HG02840 (cell line): ENCODE results near the gene IGFALS.

ENCODE experiments used
- ATAC-seq: cut with Tn5 transposase; IDR thresholded peaks from one replicate; pipeline ENCODE4 v1.9.1; 2021; ENCODE audit warnings: mild to moderate bottlenecking, moderate library complexity, moderate number of reproducible peaks; ENCODE audit not compliant: unreplicated experiment, low FRiP score

Gene IGFALS

DNA sequence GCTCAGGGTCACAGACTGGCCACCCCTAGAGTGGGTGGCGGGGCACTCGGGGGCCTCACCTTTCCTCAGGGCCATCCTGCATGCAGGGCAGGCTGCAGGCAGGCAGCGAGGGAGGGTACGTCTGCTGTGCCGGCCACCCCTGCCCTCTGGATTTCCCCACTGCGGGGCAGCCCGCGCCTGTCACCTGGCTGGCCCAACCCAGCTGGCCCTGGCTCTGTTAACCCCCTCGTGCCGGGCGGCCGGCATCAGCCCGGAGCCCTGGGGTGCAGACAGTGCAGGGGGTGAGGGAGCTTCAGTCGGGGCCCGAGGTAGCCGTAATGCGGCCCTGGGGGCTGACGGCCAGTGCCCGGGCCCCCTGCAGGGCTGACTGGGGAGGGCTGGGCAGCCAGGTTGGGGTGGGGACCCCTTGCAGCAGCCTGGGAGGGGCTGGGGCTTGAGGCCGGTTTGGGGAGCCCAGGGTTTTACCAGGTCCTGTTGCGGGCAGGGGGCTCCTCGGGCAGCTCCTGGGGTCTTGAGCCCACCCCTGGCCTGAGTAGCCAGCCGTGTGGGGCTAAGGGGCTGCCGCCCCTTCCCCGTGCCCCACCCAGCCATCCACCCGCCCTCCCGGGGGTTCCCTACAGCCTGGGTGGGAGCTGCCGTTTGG is at the start of gene IGFALS:
Gene IGFALS, minus strand, starts transcription at position 128 of the 643 bp plus-strand sequence. Its CDS starts 53 bp downstream, at position 75.
- ATAC-seq = no peak

GRCh38 chr16:1839554-1839953 is 46.0 kb upstream of the IGFALS start:
- ATAC-seq = no peak

GRCh38 chr16:1834096-1834495 is 40.6 kb upstream of the IGFALS start:
- no peak for ATAC-seq

DNA sequence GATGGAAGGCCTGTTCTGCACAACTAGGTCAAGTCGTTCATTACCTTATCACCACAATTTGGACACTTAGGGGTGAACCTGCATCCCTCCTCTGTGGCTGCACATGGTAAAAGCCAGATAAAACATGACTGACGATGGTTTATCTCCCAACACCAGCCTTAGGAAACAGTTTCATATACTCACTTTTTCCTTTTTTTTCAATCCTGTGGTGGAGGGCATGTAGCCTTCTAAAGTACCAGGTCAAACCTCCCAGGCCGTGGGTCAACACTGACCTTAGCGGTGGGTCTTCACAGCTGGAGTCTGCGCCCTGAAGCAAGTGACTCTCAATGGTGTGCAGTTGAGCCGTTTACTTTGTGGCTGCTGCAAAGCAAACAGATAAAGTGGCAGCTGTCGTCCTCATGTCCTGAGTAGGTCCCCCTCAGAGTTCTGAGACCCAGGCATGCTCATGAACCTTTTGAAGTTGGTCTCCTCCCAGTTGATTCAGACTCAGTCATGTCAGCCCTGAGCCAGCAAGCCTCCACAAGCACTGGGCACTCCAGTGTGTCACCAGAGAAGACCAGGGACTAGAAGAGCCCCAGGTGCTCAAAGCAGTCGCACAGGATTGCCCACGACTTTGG is 39.4 kb upstream of the IGFALS start:
- ATAC-seq = no peak

- ATAC-seq = no peak
These were observed 37.9 kb upstream of the IGFALS start for GRCh38 chr16:1831186-1832075.

DNA sequence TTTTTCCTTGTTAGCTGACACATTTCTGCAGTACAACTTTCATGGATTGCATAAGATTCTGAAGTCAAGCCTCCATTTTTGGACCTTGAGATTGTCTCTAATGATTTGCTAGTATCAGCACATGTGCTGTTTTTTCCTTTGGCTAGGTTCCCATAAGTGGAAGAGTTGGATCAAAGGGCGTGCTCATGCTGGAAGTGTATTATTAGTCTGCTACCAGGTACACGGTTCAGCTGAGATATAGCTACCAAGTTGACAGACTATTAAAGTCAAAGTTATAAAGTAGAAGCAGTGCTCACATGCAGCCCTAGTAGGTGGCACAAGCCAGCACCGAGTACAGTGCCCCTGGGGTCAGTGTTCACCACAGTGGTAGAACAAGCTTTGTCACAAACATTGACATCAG is 36.7 kb upstream of the IGFALS start:
- ATAC-seq = no peak

- ATAC-seq = no peak
These were observed 35.3 kb upstream of the IGFALS start for GRCh38 chr16:1828645-1829410.

- peak; percentile 85 for ATAC-seq
These were observed 33.4 kb upstream of the IGFALS start, which contains the start of the genes FAHD1 and HAGH for GRCh38 chr16:1826691-1827573. TSS of gene FAHD1 (plus strand) at chr16:1827206. CDS start at chr16:1827239, 33 bp downstream. TSS of gene HAGH (minus strand) at chr16:1826825. CDS start at chr16:1826787, 38 bp downstream.

DNA sequence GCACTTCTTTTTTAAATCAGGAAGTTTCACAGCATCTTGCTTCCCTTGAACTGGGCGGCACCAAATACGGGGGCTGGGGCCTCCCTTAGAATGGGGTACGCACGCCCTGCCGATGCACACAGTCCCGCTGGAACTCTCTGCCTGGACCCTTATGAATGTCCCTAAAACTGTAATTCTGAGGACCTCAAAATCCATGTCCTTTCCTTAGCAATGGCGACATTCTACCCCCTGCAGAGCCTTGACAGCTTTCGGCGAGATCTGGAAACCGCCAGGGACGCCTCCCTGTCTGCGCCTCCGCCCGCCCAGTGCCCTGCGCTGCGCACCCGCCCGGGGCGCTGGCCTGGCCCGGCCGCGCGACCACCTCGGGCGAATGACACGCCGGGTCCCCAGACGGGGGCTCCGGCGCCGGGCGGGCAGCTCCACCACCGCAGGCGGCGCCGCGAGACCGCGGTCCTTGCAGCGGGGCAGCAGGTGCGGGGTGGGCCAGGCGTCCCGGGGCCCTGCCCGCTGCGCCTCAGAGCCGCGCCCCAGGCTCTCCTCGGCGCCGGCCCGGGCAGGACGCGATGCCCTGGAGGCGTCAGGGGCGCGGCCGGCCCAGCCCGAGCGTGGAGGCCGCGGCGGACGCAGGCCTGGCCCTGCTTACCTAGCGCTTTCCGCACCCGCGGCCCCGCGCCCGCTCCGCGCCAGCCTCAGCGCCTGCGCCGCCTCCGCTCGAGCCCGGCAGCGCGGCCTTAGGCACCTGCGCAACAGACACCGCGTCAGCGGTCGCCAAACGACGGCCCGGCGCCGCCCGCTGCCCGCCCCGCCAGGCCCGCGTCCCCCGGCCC is 32.6 kb upstream of the IGFALS start:
- peak; percentile 45 for ATAC-seq

DNA sequence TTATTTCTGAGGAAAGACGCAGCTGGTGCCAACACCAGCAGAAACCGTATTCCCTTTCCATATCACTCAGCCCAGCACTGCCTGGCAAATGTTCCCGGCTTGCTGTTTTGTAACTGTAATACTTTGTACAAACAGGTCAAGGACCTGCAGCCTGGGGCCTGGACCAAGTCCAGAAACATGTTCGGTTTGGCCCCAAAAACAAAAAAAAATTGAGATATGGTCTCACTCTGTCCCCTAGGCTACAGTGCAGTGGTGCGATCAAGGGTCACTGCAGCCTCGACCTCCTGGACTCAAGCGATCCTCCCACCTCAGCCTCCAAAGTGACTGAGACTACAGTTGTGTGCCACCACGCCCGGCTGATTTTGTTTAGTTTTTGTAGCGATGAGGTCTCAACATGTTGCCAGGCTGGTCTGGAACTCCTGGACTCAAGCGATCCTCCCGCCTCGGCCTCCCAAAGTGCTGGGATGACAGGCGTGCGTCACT is 31.9 kb upstream of the IGFALS start:
- ATAC-seq = no peak

- no peak for ATAC-seq
These were observed 30.3 kb upstream of the IGFALS start for GRCh38 chr16:1823821-1824220.

DNA sequence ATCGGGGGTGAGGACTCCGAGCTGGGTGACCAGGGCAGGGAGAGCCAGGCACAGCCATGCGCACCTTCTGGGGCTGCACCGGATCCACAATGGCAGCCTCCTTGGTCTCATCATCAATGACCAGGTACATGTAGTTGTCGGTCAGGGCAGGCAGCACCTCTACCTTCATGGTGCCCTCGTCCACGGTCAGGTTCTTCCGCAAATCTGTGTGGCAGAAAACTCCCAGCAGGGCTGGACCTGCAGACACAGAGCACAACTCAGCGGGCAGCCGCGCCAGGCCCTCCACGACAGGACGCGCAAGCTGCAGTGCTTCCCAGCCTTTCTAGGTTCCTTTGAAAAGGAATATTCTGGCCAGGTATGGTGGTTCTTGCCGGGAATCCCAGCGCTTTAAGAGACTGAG is 29.3 kb upstream of the IGFALS start:
- ATAC-seq = no peak

- no peak for ATAC-seq
These were observed 28.5 kb upstream of the IGFALS start for GRCh38 chr16:1821861-1822611.

- no peak for ATAC-seq
These were observed 27.4 kb upstream of the IGFALS start for GRCh38 chr16:1820946-1821290.

GRCh38 chr16:1820096-1820945 is 26.8 kb upstream of the IGFALS start:
- ATAC-seq = no peak

DNA sequence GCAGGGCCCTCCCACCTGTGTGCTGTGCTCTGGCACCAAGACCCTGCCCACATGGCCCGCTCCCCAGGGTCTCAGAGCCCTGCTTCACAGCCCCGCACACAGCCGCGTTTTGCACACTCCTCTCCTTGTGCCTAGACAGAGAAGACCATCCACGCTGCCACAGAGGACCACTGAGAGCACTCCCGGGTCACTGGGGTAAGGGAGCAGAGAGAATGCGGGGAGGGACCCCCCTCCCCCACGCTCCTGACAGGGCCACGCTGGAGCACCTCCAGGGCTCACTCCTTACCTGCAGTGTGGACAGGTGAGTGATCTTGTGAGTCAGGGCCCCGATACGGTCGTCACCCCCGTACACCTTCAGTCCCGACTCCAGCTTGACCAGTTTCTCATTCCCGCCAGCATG is 26.1 kb upstream of the IGFALS start:
- ATAC-seq = no peak
